Measurements from ENCODE around the gene LMAN2L.

GRCh38 chr2:96687266-96687665, 52.6 kb downstream of the LMAN2L start:
- TF ChIP-seq POLR2AphosphoS5 (IDR thresholded peaks at IDR 0.05; ENCODE audit: borderline replicate concordance, low read depth, low read length) (no peak), EZH2 (IDR thresholded peaks at IDR 0.05) (no peak), FOXP2 (optimal IDR thresholded peaks at IDR 0.05; ENCODE audit: control extremely low read depth, extremely low read length, insufficient read depth) (no peak)

All from SK-N-MC (cell line).